IMR-90 (cell line): ENCODE measurements around the gene NBEA. TPM values are rescaled to one million over a fixed set of nuclear protein-coding genes. Genes with fewer than 3 reads are reported as not detected.

Source experiments
- ATAC-seq: fragments of 200-7000 bp; cut with Tn5 transposase; 2 replicates; pipeline ENCODE4 v1.9.1; 2020; ENCODE audit warnings: low read depth, mild to moderate bottlenecking, moderate library complexity
- BruUV-seq: library from RNA; stranded (reverse); fragments of 400-500 nt; replicated peaks from 2 replicates; lab custom pipeline; 2021; lab: Mats Ljungman, UMichigan
- CTCF ChIA-PET: fragments of 300-600 bp; formaldehyde crosslinking; extraction: SDS; loops from one replicate; lab custom pipeline; 2021; ENCODE audit warnings: antibody characterized with exemption; lab: Yijun Ruan, JAX
- POLR2A ChIA-PET: fragments of 300-600 bp; sonication (Branson Sonifier 250); formaldehyde crosslinking; loops from one replicate; lab custom pipeline; 2022; ENCODE audit warnings: antibody characterized with exemption; ENCODE audit not compliant: unreplicated experiment; lab: Charles Lee
- DNase-seq: peaks from one replicate; pipeline ENCODE4 v3.0.0; 2013
- H2AFZ ChIP-seq: replicated peaks from 2 replicates; pipeline ENCODE3; 2013; ENCODE audit warnings: low read length, mild to moderate bottlenecking; ENCODE audit not compliant: poor library complexity
- H2AK5ac ChIP-seq: 2 replicates; pipeline ENCODE4 v1.6.1; 2013; ENCODE audit warnings: low read depth, low read length, inconsistent platforms
- H2AK9ac ChIP-seq: replicated peaks from 2 replicates; pipeline ENCODE3; 2013; ENCODE audit warnings: mild to moderate bottlenecking, low read depth, low read length, moderate library complexity; ENCODE audit not compliant: poor library complexity
- H2BK120ac ChIP-seq: 2 replicates; pipeline ENCODE4 v1.6.1; 2013; ENCODE audit warnings: low read depth, low read length, inconsistent platforms
- H2BK15ac ChIP-seq: 3 replicates; pipeline ENCODE4 v1.6.1; 2013; ENCODE audit warnings: low read depth, low read length, inconsistent platforms
- H2BK20ac ChIP-seq: 2 replicates; pipeline ENCODE4 v1.6.1; 2013; ENCODE audit warnings: low read depth, mild to moderate bottlenecking, inconsistent platforms, low read length, moderate library complexity
- H2BK5ac ChIP-seq: 2 replicates; pipeline ENCODE4 v1.6.1; 2013; ENCODE audit warnings: mild to moderate bottlenecking, low read depth, low read length, inconsistent platforms; ENCODE audit not compliant: poor library complexity, severe bottlenecking
- H3K14ac ChIP-seq: replicated peaks from 2 replicates; pipeline ENCODE4 v1.6.1; 2013; ENCODE audit warnings: low read depth, low read length, inconsistent platforms
- H3K18ac ChIP-seq: 2 replicates; pipeline ENCODE4 v1.6.1; 2013; ENCODE audit warnings: low read depth, low read length, control low read depth
- H3K23ac ChIP-seq: 2 replicates; pipeline ENCODE4 v1.6.1; 2013; ENCODE audit warnings: low read depth, low read length, inconsistent platforms
- H3K27ac ChIP-seq: 2 replicates; pipeline ENCODE4 v1.5.1; 2013; ENCODE audit warnings: mild to moderate bottlenecking, control low read depth, low read length; ENCODE audit not compliant: insufficient read depth
- H3K27me3 ChIP-seq: 2 replicates; pipeline ENCODE4 v1.6.1; 2013; ENCODE audit warnings: low read length; ENCODE audit not compliant: control insufficient read depth, insufficient read depth
- H3K36me3 ChIP-seq: 2 replicates; pipeline ENCODE4 v1.6.1; 2013; ENCODE audit warnings: low read length, mixed read lengths; ENCODE audit not compliant: control insufficient read depth, insufficient read depth
- H3K4ac ChIP-seq: 2 replicates; pipeline ENCODE4 v1.6.1; 2013; ENCODE audit warnings: low read depth, low read length, inconsistent platforms
- H3K4me1 ChIP-seq: 2 replicates; pipeline ENCODE4 v1.6.1; 2013; ENCODE audit warnings: low read length, mixed read lengths; ENCODE audit not compliant: control insufficient read depth, insufficient read depth
- H3K4me2 ChIP-seq: 2 replicates; pipeline ENCODE4 v1.6.1; 2013; ENCODE audit warnings: low read depth, mild to moderate bottlenecking, control low read depth, low read length, moderate library complexity
- H3K4me3 ChIP-seq: 2 replicates; pipeline ENCODE4 v1.5.1; 2013; ENCODE audit warnings: low read depth, mild to moderate bottlenecking, control low read depth, low read length, moderate library complexity; ENCODE audit not compliant: insufficient read depth
- H3K56ac ChIP-seq: 2 replicates; pipeline ENCODE4 v1.6.1; 2013; ENCODE audit warnings: low read length, inconsistent platforms; ENCODE audit not compliant: insufficient read depth; ENCODE audit errors: extremely low read depth
- H3K79me1 ChIP-seq, 2 experiments: 2 replicates each; pipeline ENCODE4 v1.6.1; 2013; ENCODE audit warnings: low read length in 2 of 2, inconsistent platforms in 1 of 2, low read depth in 1 of 2
- H3K9ac ChIP-seq: 2 replicates; pipeline ENCODE4 v1.6.1; 2013; ENCODE audit warnings: low read depth, low read length, control low read depth
- H3K9me1 ChIP-seq: 2 replicates; pipeline ENCODE4 v1.6.1; 2013; ENCODE audit warnings: low read length, inconsistent platforms; ENCODE audit not compliant: insufficient read depth
- H3K9me3 ChIP-seq: 2 replicates; pipeline ENCODE4 v1.6.1; 2013; ENCODE audit warnings: low read length; ENCODE audit not compliant: control insufficient read depth, insufficient read depth
- H4K20me1 ChIP-seq: 2 replicates; pipeline ENCODE4 v1.6.1; 2013; ENCODE audit warnings: low read length, inconsistent platforms; ENCODE audit not compliant: insufficient read depth
- H4K5ac ChIP-seq: 2 replicates; pipeline ENCODE4 v1.6.1; 2013; ENCODE audit warnings: mild to moderate bottlenecking, low read depth, low read length, control low read depth
- H4K8ac ChIP-seq, 2 experiments: 2 replicates each; pipeline ENCODE4 v1.6.1; 2013; ENCODE audit warnings: low read depth in 2 of 2, low read length in 2 of 2, control low read depth in 1 of 2, inconsistent platforms in 1 of 2
- H4K91ac ChIP-seq: 2 replicates; pipeline ENCODE4 v1.6.1; 2013; ENCODE audit warnings: low read depth, low read length, inconsistent platforms; ENCODE audit not compliant: insufficient read depth
- BHLHE40 ChIP-seq: fragments of 150-350 bp; IDR thresholded peaks from 2 replicates; pipeline ENCODE4 v1.6.1; 2016; ENCODE audit warnings: mild to moderate bottlenecking, low read depth, low read length
- CTCF ChIP-seq: conservative IDR thresholded peaks from 2 replicates; pipeline ENCODE4 v1.5.1; 2012; ENCODE audit warnings: mild to moderate bottlenecking, low read depth, low read length, improper control_type of control experiment
- MAFK ChIP-seq: IDR thresholded peaks from 2 replicates; pipeline ENCODE4 v1.6.1; 2012; ENCODE audit warnings: low read depth, low read length, improper control_type of control experiment
- WGBS, 2 experiments: methylation state at CpG; one replicate each; pipeline versions ENCODE4 v1.1.5 to v1.1.7; 2013; ENCODE audit warnings: missing lambda C conversion rate in 2 of 2; ENCODE audit not compliant: insufficient read length in 1 of 2; ENCODE audit errors: extremely low coverage in 2 of 2; 5-methylcytosine and 5-hydroxymethylcytosine counted together
- dilution Hi-C: fragments of 300-500 bp; cut with HindIII; formaldehyde crosslinking; loops from one replicate; pipeline ENCODE4 v1.14.3; 2018; ENCODE audit warnings: low sequenced_read_pairs; ENCODE audit not compliant: unreplicated experiment
- in situ Hi-C: fragments of 300-500 bp; cut with MboI; formaldehyde crosslinking; loops from 3 replicates; pipeline ENCODE4 v1.14.3; 2019; ENCODE audit warnings: low sequenced_read_pairs, inconsistent platforms, mixed read lengths
- intact Hi-C: fragments of 100-400 bp; cut with micrococcal nuclease; formaldehyde crosslinking; loops from 2 replicates; pipeline ENCODE4 v1.10.0; 2022
- polyA plus RNA-seq, 3 experiments: library from polyadenylated mRNA; depleted of rRNA; stranded (reverse); fragments of >200 nt; gene quantifications; 2 replicates each; pipeline ENCODE4 v1.2.3, GENCODE V29; 2012; ENCODE audit warnings: low replicate concordance in 1 of 3
- total RNA-seq: library from RNA; depleted of rRNA; stranded (reverse); fragments of >200 nt; gene quantifications from 2 replicates; pipeline ENCODE4 v1.2.3, GENCODE V29; 2012

The NBEA gene
- total and polyA plus RNA-seq, 2 of the 4 experiments (the other 2 are of a cell fraction), result 0.82 to 2.2 TPM

- no peaks in the 10 kb centered on the region for H4K20me1 ChIP-seq
- no peak overlapping the region for H3K14ac ChIP-seq
- ATAC-seq (no peak), DNase-seq (no peak)
- no TSS peak for BruUV-seq
- H3K36me3 ChIP-seq, result no peaks in the 10 kb centered on the region
- no peak overlapping the region for H2BK5ac ChIP-seq
- H3K9me1 ChIP-seq, result no peaks in the 10 kb centered on the region
- H3K9ac ChIP-seq, result no peak overlapping the region
- TF ChIP-seq MAFK (peak; percentile 73), CTCF (no peak), BHLHE40 (no peak)
- H3K4ac ChIP-seq, result no peak overlapping the region
- H3K79me1 ChIP-seq, result no peaks in the 10 kb centered on the region
- no peak overlapping the region for H4K91ac ChIP-seq
- H2AK5ac ChIP-seq, result no peak overlapping the region
- H3K18ac ChIP-seq, result no peak overlapping the region
- no peak overlapping the region for H4K8ac ChIP-seq
- WGBS, 2 experiments, result no CpG with 5 or more reads among the region's 1 CpG
- H3K56ac ChIP-seq, result no peak overlapping the region
- no peaks in the 10 kb centered on the region for H3K27me3 ChIP-seq
- no peak overlapping the region for H2AK9ac ChIP-seq
- no peak overlapping the region for H4K5ac ChIP-seq
- ChIA-PET POLR2A (no interaction called here), CTCF (no interaction called here)
- dilution Hi-C loops, result no loop called here
- no peak overlapping the region for H3K23ac ChIP-seq
- no peak overlapping the region for H3K27ac ChIP-seq
- H2BK20ac ChIP-seq, result no peak overlapping the region
- H2AFZ ChIP-seq, result no peak overlapping the region
- no peak overlapping the region for H2BK120ac ChIP-seq
- H3K4me1 ChIP-seq, result no peaks in the 10 kb centered on the region
- intact Hi-C loops, result no loop called here
- H3K9me3 ChIP-seq, result no peaks in the 10 kb centered on the region
- no peak overlapping the region for H2BK15ac ChIP-seq
- no peak overlapping the region for H3K4me3 ChIP-seq
- no peak overlapping the region for H3K4me2 ChIP-seq
- in situ Hi-C loops, result no loop called here
These were observed 513.0 kb downstream of the NBEA start for GRCh38 chr13:35455022-35455421.
